Measurements from ENCODE around the gene RPTOR. TPM values are rescaled to one million over a fixed set of nuclear protein-coding genes. Genes with fewer than 3 reads are reported as not detected.

Gene RPTOR
- total RNA-seq, 1 donor from 2014 or later, result 53.7 TPM

DNA sequence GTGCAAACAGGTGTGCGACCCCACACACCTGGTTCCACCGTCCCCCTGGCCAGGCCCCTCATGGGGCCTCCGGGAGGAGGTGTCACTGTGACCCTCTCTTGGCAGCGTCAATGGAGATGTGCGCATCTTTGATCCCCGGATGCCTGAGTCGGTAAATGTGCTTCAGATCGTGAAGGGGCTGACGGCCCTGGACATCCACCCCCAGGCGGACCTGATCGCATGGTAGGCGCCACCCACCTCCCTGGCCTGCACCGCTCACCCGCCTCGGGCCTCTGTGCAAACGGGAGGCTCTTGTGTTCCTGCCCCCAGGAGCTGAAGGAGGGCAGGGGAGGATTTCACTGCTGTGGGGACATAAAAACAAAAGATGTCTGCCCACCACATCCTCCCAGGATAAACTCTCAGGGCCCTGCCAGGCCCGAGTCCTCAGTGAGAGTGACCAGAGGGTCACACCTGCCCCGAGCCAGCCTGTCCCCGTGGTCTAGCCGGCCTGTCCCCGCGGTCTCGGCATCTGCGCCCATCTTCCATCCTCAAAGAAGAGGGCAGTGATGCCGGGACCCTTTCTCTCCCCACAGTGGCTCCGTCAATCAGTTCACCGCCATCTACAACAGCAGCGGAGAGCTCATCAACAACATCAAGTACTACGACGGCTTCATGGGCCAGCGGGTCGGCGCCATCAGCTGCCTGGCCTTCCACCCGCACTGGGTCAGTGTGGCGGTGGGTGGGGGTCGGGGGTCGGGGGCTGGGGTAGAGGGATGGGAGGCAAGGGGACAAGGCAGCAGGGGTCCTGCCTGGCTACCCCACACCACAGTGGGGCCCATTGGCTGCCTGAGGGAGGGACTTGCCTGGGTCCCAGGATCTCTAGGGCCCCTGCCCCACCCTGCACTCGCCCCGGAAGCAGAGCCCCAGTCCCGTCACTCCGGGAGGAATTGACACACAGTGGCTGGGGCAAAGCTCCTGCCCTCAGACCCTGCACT, 418.0 kb downstream of the RPTOR start:
- Mint-ChIP-seq H3K9me3 (no peaks in the 10 kb centered on the region), H3K36me3 (peaks cover 8% of the 10 kb centered on the region), H3K27me3 (ENCODE audit: low read depth) (no peaks in the 10 kb centered on the region), H3K4me1 (peaks cover 5% of the 10 kb centered on the region), H3K4me3 (no peak overlapping the region), H3K27ac (no peak overlapping the region)
- TF ChIP-seq, protein P1, sequence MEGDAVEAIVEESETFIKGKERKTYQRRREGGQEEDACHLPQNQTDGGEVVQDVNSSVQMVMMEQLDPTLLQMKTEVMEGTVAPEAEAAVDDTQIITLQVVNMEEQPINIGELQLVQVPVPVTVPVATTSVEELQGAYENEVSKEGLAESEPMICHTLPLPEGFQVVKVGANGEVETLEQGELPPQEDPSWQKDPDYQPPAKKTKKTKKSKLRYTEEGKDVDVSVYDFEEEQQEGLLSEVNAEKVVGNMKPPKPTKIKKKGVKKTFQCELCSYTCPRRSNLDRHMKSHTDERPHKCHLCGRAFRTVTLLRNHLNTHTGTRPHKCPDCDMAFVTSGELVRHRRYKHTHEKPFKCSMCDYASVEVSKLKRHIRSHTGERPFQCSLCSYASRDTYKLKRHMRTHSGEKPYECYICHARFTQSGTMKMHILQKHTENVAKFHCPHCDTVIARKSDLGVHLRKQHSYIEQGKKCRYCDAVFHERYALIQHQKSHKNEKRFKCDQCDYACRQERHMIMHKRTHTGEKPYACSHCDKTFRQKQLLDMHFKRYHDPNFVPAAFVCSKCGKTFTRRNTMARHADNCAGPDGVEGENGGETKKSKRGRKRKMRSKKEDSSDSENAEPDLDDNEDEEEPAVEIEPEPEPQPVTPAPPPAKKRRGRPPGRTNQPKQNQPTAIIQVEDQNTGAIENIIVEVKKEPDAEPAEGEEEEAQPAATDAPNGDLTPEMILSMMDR (IDR thresholded peaks at IDR 0.05; ENCODE audit: unreplicated experiment), result no peak
- DNase-seq (ENCODE audit: low spot score in 2 of 2, unreplicated experiment in 2 of 2), result no peak

GRCh38 chr17:80963812-80964543, 419.3 kb downstream of the RPTOR start:
- peaks cover 8% of the 10 kb centered on the region for H3K36me3 Mint-ChIP-seq
- peaks cover 5% of the 10 kb centered on the region for H3K4me1 Mint-ChIP-seq
- H3K9me3 Mint-ChIP-seq, result no peaks in the 10 kb centered on the region
- TF ChIP-seq, protein P1 (IDR thresholded peaks at IDR 0.05; ENCODE audit: unreplicated experiment), result no peak
- no peak for DNase-seq (ENCODE audit: low spot score in 2 of 2, unreplicated experiment in 2 of 2)
- H3K27me3 Mint-ChIP-seq (ENCODE audit: low read depth), result no peaks in the 10 kb centered on the region
- no peak overlapping the region for H3K4me3 Mint-ChIP-seq
- H3K27ac Mint-ChIP-seq, result no peak overlapping the region

- H3K9me3 Mint-ChIP-seq, result no peaks in the 10 kb centered on the region
- TF ChIP-seq, protein P1 (IDR thresholded peaks at IDR 0.05; ENCODE audit: unreplicated experiment), result no peak
- no peak overlapping the region for H3K27ac Mint-ChIP-seq
These were observed 419.9 kb downstream of the RPTOR start for GRCh38 chr17:80964544-80964856.

GRCh38 chr17:80964859-80965580, 420.4 kb downstream of the RPTOR start:
- TF ChIP-seq, protein P1 (IDR thresholded peaks at IDR 0.05; ENCODE audit: unreplicated experiment), result no peak

More at GRCh38 chr17:80964544-80964856, 419.9 kb downstream of the RPTOR start:
- no peak for DNase-seq (ENCODE audit: low spot score in 2 of 2, unreplicated experiment in 2 of 2)
- Mint-ChIP-seq H3K36me3 (peaks cover 8% of the 10 kb centered on the region), H3K4me1 (peaks cover 2% of the 10 kb centered on the region), H3K4me3 (no peak overlapping the region), H3K27me3 (ENCODE audit: low read depth) (no peaks in the 10 kb centered on the region)

DNA sequence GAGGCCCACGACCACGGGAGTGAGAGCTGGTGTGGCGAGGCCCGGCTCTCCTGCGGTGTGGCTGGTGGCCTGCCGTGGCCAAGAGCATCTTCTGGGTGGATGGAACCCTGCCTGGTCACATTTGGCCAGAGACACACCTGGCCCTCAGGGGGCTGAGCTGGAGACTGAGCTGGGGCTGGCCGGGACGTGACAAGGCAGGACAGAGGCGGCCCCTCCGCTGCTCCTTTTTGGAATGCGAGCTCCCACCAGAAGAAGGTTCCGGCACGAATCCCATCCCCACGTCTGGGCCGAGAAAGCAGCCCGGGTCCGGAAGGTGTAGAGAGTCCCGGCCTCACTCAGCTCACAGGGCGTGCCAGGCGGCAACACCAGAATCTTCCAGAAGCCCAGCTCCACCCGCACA, 421.0 kb downstream of the RPTOR start:
- peak overlapping the region; percentile 16 for H3K27ac Mint-ChIP-seq
- H3K36me3 Mint-ChIP-seq, result peaks cover 8% of the 10 kb centered on the region
- H3K9me3 Mint-ChIP-seq, result no peaks in the 10 kb centered on the region
- no peak overlapping the region for H3K4me3 Mint-ChIP-seq
- H3K27me3 Mint-ChIP-seq (ENCODE audit: low read depth), result peaks cover 4% of the 10 kb centered on the region
- TF ChIP-seq, protein P1 (IDR thresholded peaks at IDR 0.05; ENCODE audit: unreplicated experiment), result no peak
- no peak for DNase-seq (ENCODE audit: low spot score in 2 of 2, unreplicated experiment in 2 of 2)
- H3K4me1 Mint-ChIP-seq, result no peaks in the 10 kb centered on the region

More at GRCh38 chr17:80964859-80965580, 420.4 kb downstream of the RPTOR start:
- no peaks in the 10 kb centered on the region for H3K27me3 Mint-ChIP-seq (ENCODE audit: low read depth)
- peaks cover 8% of the 10 kb centered on the region for H3K36me3 Mint-ChIP-seq
- H3K4me1 Mint-ChIP-seq, result no peaks in the 10 kb centered on the region
- no peak overlapping the region for H3K4me3 Mint-ChIP-seq
- H3K27ac Mint-ChIP-seq, result no peak overlapping the region
- H3K9me3 Mint-ChIP-seq, result no peaks in the 10 kb centered on the region
- DNase-seq (ENCODE audit: low spot score in 2 of 2, unreplicated experiment in 2 of 2), result no peak

Data from mesothelial cell of epicardium (in vitro differentiated cells).